HG03066 (cell line): ENCODE data around the gene CFAP77.

Source experiments
- ATAC-seq: cut with Tn5 transposase; IDR thresholded peaks from one replicate; pipeline ENCODE4 v1.9.1; 2021; ENCODE audit warnings: low read depth; ENCODE audit not compliant: unreplicated experiment

The CFAP77 gene

DNA sequence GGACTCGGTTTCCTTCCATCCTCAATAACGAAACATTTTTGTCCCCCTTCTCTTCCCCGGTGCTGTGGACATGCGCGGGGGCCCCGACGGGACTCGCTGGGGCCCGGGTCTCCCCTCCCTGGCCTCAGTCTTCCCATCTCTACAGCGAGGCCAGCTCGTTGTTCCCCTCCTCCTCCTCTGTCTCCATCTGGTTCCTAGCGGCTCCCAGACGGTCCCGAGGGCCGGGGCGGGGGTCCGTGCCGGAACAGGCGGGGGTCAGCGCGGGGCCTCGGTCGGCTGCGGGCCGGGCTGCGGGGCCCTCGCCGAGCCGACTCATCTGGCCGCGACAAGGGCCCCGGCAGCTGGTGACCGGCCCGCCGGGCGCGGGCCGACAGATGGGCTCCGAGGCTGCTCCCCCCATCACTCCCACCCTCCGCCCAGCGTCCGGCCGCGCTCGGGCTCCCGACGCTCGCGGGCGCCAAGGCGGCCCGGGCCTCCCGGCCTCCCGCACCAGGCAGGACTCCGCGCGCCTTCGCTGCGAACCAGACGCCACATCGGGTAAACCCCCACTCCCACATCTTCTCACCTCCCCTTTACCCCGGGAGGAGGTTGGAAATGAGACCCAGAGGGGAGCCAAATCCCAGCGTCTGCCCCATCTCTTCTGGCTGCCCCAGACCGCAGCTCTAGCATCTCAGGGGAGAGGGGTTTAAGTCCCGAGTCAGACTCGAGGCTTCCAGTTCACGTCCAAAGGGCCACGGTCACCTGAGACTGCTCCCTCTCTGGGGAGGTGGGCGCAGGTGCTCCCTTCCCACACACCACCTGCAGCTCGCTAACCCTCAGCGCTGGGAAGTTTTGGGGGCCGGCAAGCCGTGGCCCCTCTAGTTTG, 180.5 kb downstream of the CFAP77 start:
- ATAC-seq, result no peak

DNA sequence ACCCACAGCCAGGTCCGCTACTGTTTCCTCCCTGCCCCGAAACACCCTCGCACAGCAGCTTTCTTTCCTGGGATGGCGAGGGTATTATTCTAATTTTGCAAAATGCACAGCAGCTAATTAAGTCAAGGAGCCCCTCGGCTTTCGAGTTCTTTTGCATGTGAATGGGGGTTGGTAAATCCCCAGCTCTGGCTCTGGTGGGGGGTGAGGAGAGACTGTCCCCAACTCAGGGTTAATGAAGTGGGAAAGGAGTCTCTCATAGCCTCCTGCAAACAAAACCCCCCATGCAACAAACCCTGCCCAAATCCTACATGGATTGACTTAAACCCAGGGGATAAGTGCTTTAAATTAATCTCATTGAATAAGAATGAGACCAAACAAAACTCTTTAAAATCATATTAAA, 181.2 kb downstream of the CFAP77 start:
- no peak for ATAC-seq

DNA sequence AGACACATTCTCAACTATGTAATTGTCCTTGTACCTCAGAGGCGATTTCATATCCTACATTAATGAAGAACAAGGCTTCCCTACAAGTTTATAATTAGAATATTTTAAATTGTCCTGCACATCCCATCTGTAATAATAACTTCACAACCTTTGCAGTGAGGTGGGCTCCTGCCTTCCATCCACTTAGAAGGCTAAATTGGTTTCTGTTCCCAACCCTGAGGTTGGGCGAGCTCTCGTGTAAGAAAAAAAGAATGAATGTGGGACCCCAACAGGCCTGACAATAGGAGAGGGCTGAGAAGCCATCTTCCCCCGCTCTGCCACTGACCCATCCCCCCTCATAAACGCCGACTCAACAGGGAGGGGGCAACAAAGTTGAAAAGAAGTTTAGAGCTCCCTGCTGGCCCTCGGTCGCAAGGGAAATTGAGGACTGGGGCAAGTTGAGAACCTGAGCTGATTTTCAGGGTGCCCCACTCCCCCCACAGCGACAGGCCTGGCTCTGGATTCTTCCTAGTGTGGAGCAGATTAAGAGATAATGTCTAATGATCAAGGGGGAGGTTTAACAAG, 181.8 kb downstream of the CFAP77 start:
- ATAC-seq, result no peak

DNA sequence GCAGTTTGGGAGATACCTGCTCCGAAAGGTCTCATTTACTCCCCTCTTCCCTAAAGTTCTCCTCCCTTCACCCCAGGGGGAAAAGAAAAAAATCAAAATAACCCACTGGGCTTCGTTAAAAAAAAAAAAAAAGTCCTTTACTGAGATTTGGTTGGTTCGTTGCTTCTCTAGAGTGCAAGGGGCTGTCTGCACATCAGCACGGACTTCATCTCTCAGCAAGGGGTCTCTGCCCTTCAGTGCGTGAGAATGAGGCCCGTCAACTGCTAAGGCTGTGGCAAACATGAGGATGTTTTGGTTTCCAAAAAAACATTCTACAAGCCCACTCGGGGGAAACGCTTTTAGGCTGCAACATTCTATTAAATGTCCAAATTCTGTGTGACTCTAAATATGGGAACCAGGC, 182.4 kb downstream of the CFAP77 start:
- no peak for ATAC-seq

DNA sequence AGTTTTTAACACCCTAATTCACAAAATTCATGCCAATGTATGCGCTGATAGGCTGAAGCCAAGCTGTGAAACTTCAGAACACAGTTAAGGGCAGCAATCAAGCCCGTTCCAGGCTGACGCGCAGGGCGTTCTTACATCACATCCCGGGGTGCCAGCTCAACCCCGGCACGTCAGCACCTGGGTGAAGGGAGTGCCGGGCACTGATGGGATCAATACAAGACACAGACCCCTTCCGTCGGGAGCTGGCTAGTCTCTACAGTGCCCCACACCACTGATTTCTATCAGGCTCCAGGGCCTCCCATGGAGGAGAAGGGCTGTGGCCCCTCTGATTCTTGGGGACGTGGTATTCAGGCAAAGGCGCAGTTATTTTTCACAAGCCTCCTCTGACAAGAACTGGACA, 184.4 kb downstream of the CFAP77 start:
- ATAC-seq, result no peak

DNA sequence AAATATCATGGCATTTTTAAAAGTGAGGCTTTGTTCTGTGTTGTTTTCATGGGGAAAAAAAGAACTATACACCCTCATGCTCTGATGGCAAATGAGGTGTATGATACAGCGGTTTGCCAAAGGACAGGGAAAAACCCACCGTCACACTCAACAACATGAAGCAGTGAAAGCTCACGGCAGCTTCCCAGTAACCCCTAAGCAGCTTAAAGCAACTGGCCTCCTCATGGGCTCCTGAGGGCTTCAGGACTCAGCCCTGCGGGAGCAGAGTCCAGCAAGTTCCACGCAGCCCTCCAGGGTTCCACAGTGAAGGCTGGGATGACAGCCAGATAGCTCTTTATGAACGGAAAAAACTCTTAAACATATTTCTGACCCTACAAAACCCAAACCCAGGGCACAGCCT, 185.3 kb downstream of the CFAP77 start:
- no peak for ATAC-seq

DNA sequence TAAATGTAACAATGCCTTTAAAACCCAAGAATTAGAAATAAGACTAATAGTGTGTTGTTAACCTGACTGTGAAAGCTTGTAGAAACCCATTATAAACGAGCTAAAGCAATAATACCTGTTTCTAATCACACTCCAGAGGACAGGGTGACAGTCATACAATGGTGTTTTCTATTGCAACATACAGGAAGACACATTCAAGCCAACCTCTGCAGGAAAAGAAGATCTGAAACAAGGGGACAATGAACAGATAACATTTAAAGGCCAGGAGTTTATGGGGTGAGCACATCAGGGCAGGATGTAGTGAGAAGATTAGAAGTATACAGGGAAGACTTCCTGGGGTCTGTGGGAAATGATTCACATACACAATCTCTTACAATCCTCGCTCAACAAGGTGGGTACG, 186.2 kb downstream of the CFAP77 start:
- no peak for ATAC-seq

DNA sequence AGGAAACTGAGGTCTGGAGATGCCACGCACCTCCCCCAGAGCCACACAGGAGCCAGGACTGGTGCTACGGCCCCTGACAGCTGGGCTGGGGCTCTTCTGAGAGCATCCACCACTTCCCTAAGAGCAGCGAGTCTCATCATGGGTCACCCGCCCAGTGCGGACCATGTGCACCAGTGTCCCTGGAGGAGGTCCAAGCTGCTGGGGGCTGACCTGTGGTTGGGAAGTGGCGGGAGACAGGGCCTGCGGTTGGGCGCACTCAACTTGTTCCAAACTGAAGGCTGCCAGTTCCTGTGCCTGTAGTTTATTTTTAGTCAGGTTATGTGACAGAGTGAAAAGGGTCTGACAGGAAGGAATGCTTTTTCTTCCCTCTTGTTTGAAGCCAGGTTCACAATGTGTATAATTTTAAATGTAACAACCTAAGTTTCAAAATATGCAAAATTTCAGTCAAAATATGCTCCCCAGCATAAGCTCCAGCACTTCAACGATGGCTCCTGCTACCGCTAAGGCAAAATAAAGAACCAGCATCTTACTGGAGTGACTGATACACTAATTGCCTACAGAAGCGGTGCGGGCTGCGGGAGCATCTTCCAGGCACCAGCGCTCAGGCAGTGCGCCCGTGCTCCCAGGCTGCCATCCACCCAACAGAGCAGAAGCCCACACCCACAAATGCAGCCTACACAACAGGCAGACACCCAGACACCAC, 187.2 kb downstream of the CFAP77 start:
- no peak for ATAC-seq

DNA sequence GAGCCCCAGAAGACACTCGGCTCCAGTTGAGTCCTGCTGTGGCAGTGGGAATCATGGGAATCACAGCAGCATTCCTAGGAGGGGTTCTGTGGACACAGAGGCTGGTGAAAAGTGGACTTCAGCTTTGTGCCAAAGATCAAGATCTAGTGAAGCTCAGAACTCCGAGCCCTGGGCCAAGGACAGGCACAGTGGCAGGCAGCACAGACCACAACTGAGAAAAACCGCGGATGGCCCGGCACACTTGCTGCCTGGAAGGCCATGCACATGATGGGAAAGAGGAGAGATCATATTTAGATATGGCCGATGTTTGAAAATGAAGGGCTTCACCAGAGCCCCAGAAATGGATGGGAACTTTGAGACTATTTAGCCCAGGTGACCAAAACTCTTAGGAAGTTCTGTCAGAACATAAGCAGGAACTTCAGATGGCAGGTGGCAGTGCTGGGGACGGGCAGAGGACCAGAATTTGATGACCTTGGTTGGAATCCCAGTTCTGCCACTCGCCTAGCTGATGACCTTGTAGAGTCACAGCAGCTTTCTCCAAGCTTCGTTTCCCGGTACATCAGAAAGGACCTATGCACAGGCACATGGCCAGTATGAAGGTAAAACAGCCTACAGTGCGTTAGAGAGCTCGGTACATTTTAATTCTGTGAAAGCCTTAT, 190.4 kb downstream of the CFAP77 start:
- no peak for ATAC-seq

DNA sequence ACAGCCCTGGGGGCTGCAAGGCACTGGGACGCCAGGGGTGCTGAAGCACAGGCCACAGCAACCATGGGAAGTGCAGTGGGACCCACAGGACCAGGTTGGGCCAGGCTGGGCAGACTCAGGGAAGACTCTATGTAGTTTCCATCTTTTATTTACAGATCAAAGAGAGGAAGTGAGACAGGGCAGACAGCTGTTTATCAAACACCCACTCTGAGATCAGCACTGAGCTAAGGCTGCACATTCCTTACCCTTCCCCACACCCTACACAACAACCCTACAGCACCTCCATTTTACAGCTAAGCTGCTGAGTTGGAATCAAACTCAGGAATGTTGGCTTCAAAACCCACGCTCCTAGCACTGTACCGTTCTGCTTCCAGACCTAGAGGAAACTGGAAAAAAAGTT, 192.2 kb downstream of the CFAP77 start:
- no peak for ATAC-seq

DNA sequence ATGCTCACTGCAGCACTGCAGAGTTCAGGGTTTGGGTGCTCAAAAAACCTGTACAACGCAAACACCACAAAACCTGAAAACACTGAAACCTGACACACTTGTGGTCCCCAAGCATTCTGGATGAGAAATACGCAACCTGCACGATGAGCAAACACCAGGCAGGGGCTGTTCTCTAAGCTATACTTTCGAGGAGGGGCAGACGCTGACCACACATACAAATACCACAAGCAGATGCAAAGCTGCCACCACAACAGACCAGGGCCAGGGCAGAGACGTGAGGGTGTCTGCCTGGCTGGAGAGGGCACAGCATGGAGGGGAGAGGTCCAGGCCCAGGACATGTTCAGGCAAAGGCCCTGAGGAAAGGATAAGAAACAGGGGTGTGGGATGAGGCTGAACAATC, 195.4 kb downstream of the CFAP77 start:
- no peak for ATAC-seq

DNA sequence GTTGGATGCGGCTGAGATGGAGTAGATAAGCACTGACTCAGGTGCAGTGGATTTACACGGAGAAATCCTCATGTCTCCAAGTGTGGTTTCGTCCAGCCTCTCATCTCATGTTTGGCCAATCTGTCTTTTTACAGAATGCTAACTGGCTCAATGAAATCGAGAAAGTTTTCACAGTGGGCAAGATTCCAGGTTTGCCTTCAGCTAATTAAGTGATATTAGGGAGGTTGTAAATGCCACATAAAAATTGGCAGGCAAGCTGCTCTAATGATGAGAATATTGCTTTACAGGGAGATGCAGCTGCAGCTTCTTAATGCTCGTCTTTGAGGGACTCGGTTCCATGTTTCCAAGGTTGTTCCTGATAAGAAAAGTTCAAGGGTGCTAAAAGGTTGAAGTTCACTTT, 196.1 kb downstream of the CFAP77 start:
- no peak for ATAC-seq

DNA sequence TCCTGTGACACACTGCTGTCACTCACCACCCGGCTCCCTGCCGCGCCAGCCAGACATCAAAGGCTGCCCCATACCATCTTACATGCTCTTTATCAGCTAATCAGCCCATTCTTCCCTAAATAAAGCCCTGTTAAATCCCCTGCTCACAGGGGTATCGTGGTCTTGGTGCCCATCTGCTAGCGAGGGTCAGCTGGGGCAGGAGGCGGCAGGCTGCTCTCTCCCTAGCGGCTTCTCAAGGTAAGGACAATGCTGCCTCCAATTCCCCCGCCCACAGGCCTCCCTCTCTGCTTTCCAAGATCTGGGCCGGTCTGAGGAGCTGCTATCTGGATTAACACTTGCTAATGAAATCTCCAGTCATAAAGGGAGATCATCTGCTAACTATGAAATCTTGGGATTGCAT, 199.2 kb downstream of the CFAP77 start:
- no peak for ATAC-seq

DNA sequence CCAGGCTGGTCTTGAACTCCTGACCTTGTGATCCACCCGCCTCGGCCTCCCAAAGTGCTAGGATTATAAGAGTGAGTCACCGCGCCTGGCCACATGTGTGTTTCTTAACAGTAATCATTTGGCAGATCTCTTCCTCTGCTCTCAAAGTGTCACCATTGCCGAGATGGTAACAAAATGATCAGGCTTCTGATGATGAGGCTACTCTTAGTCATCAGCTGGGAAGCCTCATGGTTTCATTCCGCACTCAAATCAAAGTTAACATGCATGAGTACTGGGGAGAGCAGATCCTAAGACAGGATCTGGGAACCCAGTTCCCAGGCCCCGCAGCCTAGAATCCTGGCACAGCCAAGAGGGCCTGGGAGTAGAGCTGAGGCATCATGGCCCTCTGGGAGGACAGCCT, 199.8 kb downstream of the CFAP77 start:
- no peak for ATAC-seq

DNA sequence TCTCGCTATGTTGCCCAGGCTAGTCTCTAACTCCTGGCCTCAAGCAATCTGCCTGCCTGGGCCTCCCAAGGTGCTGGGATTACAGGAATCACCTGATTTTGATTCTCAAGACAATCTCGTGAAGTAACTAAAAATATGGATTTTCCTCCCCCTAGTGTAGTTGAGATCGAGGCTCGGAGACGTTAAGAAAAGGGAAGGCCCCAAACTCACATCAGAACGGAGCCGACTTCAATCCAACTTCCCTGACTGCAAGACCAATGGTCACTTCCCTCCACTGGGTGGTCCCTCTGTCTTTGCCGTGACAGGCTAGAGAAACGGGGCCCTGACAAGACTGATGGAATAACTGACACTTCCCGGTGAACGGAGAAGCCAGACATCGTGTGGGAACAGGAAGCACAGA, 200.7 kb downstream of the CFAP77 start:
- ATAC-seq, result no peak

DNA sequence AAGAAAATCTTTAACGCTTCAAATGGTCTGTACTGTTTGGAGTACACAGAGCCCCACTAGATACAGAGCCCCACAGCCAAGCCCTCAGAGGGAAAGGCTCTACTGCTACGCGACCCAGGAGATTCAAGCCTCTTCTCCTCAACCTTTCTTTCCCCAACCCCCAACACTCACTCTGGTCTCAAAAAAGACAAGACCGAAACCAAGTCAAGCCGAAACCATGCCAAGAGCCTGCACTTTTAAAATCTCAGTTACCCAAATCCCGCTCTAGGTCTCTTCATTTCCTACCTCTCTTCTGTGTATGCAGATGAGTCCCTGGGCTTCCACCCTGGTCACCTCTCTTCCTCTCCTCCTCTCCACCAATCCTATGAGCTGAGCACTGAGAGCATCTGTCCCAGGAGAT, 204.3 kb downstream of the CFAP77 start:
- no peak for ATAC-seq

DNA sequence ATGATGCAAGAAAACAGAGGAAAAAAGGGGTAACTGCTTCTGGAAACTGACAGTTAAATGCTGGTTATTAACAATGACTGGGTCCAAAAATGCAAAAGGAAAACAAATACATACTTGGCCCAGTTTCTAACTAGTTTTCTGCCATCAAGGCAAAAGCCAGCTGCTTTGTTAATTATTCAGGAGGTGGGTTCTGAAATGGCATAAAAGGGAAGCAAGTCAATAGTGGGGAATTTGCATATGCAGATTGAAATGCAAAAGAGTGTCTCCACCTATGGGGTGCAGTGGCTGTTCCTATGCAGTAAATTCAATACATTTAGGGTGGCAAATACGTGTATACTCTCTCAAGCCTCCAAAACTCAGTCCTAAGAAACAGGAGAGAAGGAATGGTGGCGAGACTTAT, 205.8 kb downstream of the CFAP77 start:
- no peak for ATAC-seq

DNA sequence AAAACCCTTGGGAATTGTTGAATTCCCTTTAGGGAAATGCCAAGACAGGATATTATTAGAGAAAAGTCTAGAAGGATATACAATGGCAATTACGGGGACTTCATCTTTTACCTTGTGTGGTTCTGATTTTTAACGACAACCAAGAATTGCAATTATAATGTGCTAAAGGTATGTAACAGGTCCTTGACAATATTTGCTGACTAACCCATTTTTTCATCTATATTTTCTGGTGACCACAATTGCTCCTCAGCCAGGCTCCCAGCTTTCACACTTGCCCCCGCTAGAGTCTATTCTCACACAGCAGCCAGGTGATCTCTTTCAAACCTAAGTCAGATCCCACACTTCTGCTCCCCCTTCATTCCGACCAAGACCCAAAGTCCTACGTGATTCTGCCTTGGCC, 206.7 kb downstream of the CFAP77 start:
- ATAC-seq, result no peak

DNA sequence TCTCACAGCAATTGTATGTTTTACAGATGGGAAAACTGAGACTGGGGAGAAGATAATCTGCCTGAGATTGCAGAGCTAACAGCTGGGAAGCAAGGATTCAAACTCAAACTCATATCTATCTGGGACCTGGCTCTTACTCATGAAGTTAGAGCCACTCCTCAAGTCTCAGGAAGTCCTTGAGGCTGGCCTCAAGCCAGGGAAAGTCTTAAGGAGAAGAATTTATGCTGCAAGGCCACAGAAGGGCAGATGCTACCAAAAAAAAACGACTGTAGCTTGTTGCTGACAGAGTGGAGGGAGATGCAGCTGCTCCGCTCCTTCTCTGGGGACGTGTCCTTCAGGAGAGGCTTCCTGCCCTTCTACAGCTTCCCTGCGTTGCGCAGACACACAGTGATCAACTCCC, 212.1 kb downstream of the CFAP77 start:
- ATAC-seq, result no peak
